Spinal cord (tissue), 10 donors: ENCODE results near the gene AGTRAP. TPM values are rescaled to one million over a fixed set of nuclear protein-coding genes. Genes with fewer than 3 reads are reported as not detected.

Source experiments
- DNase-seq, 6 donors: peaks; one replicate each; pipeline versions ENCODE4 v3.0.0 to v3.0.0-alpha.2; 2013 to 2015; ENCODE audit warnings: low spot score in 6 of 6, low read depth in 4 of 6
- H3K27ac ChIP-seq: one replicate; pipeline ENCODE4 v1.5.1; 2013; ENCODE audit warnings: low read depth, low read length, control low read depth
- H3K27me3 ChIP-seq: one replicate; pipeline ENCODE4 v1.6.1; 2013; ENCODE audit warnings: low read length; ENCODE audit not compliant: control insufficient read depth, insufficient read depth
- H3K36me3 ChIP-seq: one replicate; pipeline ENCODE4 v1.6.1; 2013; ENCODE audit warnings: low read length; ENCODE audit not compliant: control insufficient read depth, insufficient read depth
- H3K4me1 ChIP-seq: one replicate; pipeline ENCODE4 v1.6.1; 2013; ENCODE audit warnings: low read length; ENCODE audit not compliant: control insufficient read depth, insufficient read depth
- H3K4me3 ChIP-seq: one replicate; pipeline ENCODE4 v1.5.1; 2013; ENCODE audit warnings: low read depth, low read length, control low read depth
- H3K9me3 ChIP-seq: one replicate; pipeline ENCODE4 v1.6.1; 2013; ENCODE audit warnings: low read length; ENCODE audit not compliant: control insufficient read depth, insufficient read depth
- WGBS: methylation state at CpG from one replicate; pipeline ENCODE4 v1.1.5; 2013; ENCODE audit warnings: missing lambda C conversion rate; ENCODE audit not compliant: insufficient coverage; 5-methylcytosine and 5-hydroxymethylcytosine counted together
- polyA plus RNA-seq, 2 donors: library from polyadenylated mRNA; unstranded; fragments of 120-200 nt; gene quantifications; one replicate each; pipeline ENCODE4 v1.2.1, GENCODE V29; 2013; ENCODE audit not compliant: insufficient read length in 2 of 2
- total RNA-seq, 2 donors: library from RNA; depleted of rRNA in 1 of 2; stranded (reverse); fragments of 120-200 nt in 1 of 2; fragments of >200 nt in 1 of 2; gene quantifications; one replicate each; pipeline versions ENCODE4 v1.2.3 to v1.2.4, GENCODE V29; 2013 to 2014
- donor health status: healthy.

Gene AGTRAP
- total and polyA plus RNA-seq, 4 donors: 11.8 to 45.1 (median 21.7) TPM

GRCh38 chr1:11741919-11742558 lies 6.1 kb downstream of the AGTRAP start:
- WGBS: 91% methylated on average over 1 of the region's 5 CpGs
- Histone ChIP-seq H3K27me3 (no peaks in the 10 kb centered on the region), H3K4me3 (no peak overlapping the region), H3K36me3 (peaks cover 8% of the 10 kb centered on the region), H3K9me3 (no peaks in the 10 kb centered on the region), H3K27ac (no peak overlapping the region), H3K4me1 (peaks cover 2% of the 10 kb centered on the region)
- DNase-seq: no peak

- H3K27ac ChIP-seq: no peak overlapping the region
- 62% methylated on average over 9 of the region's 9 CpGs for WGBS
- DNase-seq: no peak
- H3K36me3 ChIP-seq: peaks cover 30% of the 10 kb centered on the region
- no peaks in the 10 kb centered on the region for H3K9me3 ChIP-seq
- H3K4me1 ChIP-seq: no peaks in the 10 kb centered on the region
- no peak overlapping the region for H3K4me3 ChIP-seq
- H3K27me3 ChIP-seq: no peaks in the 10 kb centered on the region
Measured at GRCh38 chr1:11744287-11744686, 8.4 kb downstream of the AGTRAP start.

- H3K27ac ChIP-seq: no peak overlapping the region
- WGBS: 66% methylated on average over 2 of the region's 6 CpGs
- DNase-seq: no peak
- peaks cover 48% of the 10 kb centered on the region for H3K36me3 ChIP-seq
- no peaks in the 10 kb centered on the region for H3K9me3 ChIP-seq
- H3K4me3 ChIP-seq: no peak overlapping the region
- H3K27me3 ChIP-seq: no peaks in the 10 kb centered on the region
- H3K4me1 ChIP-seq: no peaks in the 10 kb centered on the region
Measured at GRCh38 chr1:11746092-11746491, 10.2 kb downstream of the AGTRAP start.

GRCh38 chr1:11746795-11747487 lies 11.0 kb downstream of the AGTRAP start:
- H3K27me3 ChIP-seq: no peaks in the 10 kb centered on the region
- H3K27ac ChIP-seq: no peak overlapping the region
- 87% methylated on average over 20 of the region's 20 CpGs for WGBS

GRCh38 chr1:11748294-11749202 lies 12.6 kb downstream of the AGTRAP start:
- DNase-seq: no peak
- Histone ChIP-seq H3K27ac (no peak overlapping the region), H3K36me3 (peaks cover 52% of the 10 kb centered on the region), H3K4me1 (peaks cover 4% of the 10 kb centered on the region), H3K27me3 (no peaks in the 10 kb centered on the region), H3K4me3 (no peak overlapping the region), H3K9me3 (no peaks in the 10 kb centered on the region)
- 96% methylated on average over 26 of the region's 27 CpGs for WGBS

More at GRCh38 chr1:11746795-11747487, 11.0 kb downstream of the AGTRAP start:
- H3K4me1 ChIP-seq: no peaks in the 10 kb centered on the region
- peaks cover 52% of the 10 kb centered on the region for H3K36me3 ChIP-seq
- no peak overlapping the region for H3K4me3 ChIP-seq
- no peaks in the 10 kb centered on the region for H3K9me3 ChIP-seq
- DNase-seq: peak in 1 of 6 donors; percentile 22

- Histone ChIP-seq H3K4me1 (peaks cover 4% of the 10 kb centered on the region), H3K27me3 (no peaks in the 10 kb centered on the region), H3K36me3 (peaks cover 52% of the 10 kb centered on the region), H3K4me3 (no peak overlapping the region), H3K9me3 (no peaks in the 10 kb centered on the region), H3K27ac (no peak overlapping the region)
- DNase-seq: no peak
- 86% methylated on average over 8 of the region's 9 CpGs for WGBS
Measured at GRCh38 chr1:11749203-11749689, 13.3 kb downstream of the AGTRAP start.

GRCh38 chr1:11749996-11750395 lies 14.1 kb downstream of the AGTRAP start:
- DNase-seq: no peak
- H3K4me3 ChIP-seq: no peak overlapping the region
- peaks cover 52% of the 10 kb centered on the region for H3K36me3 ChIP-seq
- H3K27me3 ChIP-seq: no peaks in the 10 kb centered on the region
- H3K9me3 ChIP-seq: no peaks in the 10 kb centered on the region
- 94% methylated on average over 15 of the region's 15 CpGs for WGBS
- H3K4me1 ChIP-seq: peaks cover 4% of the 10 kb centered on the region
- H3K27ac ChIP-seq: no peak overlapping the region

GRCh38 chr1:11751087-11751486 lies 15.2 kb downstream of the AGTRAP start:
- no peak for DNase-seq
- no peaks in the 10 kb centered on the region for H3K27me3 ChIP-seq
- 92% methylated on average over 9 of the region's 9 CpGs for WGBS
- no peaks in the 10 kb centered on the region for H3K9me3 ChIP-seq
- H3K36me3 ChIP-seq: peaks cover 48% of the 10 kb centered on the region
- no peak overlapping the region for H3K27ac ChIP-seq
- no peak overlapping the region for H3K4me3 ChIP-seq
- H3K4me1 ChIP-seq: peaks cover 4% of the 10 kb centered on the region

- WGBS: 46% methylated on average over 12 of the region's 17 CpGs
- Histone ChIP-seq H3K27ac (no peak overlapping the region), H3K4me1 (peaks cover 4% of the 10 kb centered on the region), H3K27me3 (no peaks in the 10 kb centered on the region), H3K36me3 (peaks cover 40% of the 10 kb centered on the region), H3K4me3 (no peak overlapping the region), H3K9me3 (no peaks in the 10 kb centered on the region)
- DNase-seq: no peak
Measured at GRCh38 chr1:11752359-11753088, 16.6 kb downstream of the AGTRAP start.
